Stimulated activated CD8-positive, alpha-beta memory T cell treated with anti-CD3 and anti-CD28 coated beads, Interleukin-4, amount 100 ng/mL, for 24 hours (primary cell): ENCODE measurements around the gene TNK2.
"Not testable (repeated sequence)": the region's sequence is repeated elsewhere in the genome, so short reads cannot be mapped to it uniquely, and the experiment has no call there.

Experiments
- DNase-seq: peaks from one replicate; pipeline ENCODE4 v3.0.0-alpha.2; 2020; ENCODE audit warnings: low read depth

TNK2 gene

DNA sequence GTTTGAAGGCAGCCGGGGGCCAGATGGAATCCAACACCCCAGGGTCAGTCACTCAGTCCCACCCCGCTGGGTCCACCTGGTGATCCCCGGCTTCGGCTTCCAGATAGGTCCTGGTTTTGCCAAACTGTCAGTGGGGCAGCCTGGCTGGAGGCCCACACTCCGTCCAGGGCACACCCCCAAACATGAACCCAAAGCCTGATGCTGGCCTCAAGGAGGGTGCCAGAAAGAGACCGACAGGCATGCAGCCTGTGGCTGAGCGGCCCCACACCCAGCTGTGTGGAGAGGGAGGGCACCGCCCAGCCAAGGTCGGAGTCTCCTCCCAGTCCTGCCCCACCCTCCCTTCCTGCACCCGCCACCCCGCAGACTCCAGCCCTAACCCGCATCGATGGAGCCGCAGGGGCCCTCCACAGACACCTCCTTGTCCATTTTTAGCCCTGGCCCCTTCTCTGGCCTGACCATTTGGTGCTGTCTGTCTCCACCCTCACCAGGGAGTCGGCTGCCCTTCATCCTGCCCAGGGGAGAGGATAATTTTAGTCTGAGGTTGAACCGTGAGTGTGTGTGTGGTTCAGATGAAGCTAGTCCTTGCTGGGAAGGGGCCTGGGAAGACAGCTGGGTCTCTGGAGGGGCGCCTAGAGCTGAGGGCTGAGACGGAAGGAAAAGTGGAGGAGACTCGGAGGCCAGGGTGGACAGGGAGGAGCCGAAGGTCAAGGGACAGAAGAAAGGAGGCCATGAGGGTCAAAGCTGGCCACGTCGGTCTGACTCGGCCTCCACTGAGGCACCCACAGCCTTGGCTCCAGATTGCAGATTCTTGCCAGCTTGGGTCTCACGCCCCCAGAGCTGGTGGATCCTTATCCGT is 23.1 kb downstream of the TNK2 start:
- DNase-seq, result no peak

DNA sequence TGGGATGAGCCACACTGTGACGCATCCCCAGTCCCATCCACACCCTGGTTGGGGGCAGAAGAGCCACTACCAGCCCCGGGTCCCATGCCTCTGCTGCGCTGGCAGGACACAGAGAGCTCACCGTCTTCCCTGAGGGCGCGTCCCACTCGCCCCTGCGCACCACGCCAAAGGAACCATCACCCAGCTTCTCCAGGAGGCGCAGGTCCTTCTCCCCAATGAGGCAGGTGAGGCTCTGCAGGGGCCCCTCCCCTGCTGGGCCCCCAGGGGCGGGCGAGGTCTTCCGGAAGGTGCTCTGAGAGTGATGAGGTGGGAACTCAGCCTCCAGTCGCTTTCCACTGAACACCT is 23.7 kb downstream of the TNK2 start:
- DNase-seq, result no peak

DNA sequence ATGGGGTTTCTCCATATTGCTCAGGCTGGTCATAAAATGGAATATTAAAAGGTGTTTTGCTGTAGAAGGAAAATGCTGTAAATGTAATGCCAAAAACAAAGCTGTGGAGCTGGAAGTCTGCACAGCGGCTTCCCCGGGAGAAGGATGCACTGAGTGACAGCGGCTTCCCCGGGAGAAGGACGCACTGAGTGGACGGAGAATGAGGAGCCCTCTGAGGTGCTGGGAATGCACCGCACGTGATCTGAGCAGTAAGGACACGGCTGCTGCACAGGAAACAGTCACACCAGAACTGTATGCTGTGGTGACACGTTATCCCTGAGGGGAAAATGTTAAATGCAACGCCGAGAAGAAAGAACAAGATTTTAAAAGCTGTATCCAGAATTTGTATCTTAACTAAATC is 24.6 kb downstream of the TNK2 start:
- DNase-seq, result no peak

- DNase-seq, result no peak
Observed at GRCh38 chr3:195883160-195883559, 25.2 kb downstream of the TNK2 start.

DNA sequence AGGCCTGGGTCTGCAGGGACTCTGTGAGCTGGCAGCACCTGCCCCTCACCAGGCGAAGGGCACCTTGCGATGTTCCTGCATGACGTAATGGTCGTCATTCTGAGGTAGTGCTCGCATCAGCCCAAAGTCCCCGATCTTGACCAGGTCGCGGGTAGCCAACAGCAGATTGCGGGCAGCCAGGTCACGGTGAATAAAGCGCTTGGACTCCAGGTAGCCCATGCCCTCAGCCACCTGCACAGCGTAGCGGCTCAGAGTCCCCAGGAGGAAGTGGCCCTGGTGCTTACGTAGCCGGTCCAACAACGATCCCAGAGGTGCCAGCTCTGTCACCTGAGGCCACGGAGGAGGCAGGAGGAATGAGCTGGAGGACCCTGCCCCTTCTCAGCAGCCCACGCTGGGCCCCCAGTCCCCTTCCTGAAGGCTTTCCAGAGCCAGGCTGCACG is 26.3 kb downstream of the TNK2 start:
- DNase-seq, result no peak

GRCh38 chr3:195881276-195881988 is 26.9 kb downstream of the TNK2 start:
- DNase-seq, result no peak

- DNase-seq, result no peak
Observed at GRCh38 chr3:195880037-195880431, 28.3 kb downstream of the TNK2 start.

GRCh38 chr3:195879416-195880036 is 28.8 kb downstream of the TNK2 start:
- no peak for DNase-seq

DNA sequence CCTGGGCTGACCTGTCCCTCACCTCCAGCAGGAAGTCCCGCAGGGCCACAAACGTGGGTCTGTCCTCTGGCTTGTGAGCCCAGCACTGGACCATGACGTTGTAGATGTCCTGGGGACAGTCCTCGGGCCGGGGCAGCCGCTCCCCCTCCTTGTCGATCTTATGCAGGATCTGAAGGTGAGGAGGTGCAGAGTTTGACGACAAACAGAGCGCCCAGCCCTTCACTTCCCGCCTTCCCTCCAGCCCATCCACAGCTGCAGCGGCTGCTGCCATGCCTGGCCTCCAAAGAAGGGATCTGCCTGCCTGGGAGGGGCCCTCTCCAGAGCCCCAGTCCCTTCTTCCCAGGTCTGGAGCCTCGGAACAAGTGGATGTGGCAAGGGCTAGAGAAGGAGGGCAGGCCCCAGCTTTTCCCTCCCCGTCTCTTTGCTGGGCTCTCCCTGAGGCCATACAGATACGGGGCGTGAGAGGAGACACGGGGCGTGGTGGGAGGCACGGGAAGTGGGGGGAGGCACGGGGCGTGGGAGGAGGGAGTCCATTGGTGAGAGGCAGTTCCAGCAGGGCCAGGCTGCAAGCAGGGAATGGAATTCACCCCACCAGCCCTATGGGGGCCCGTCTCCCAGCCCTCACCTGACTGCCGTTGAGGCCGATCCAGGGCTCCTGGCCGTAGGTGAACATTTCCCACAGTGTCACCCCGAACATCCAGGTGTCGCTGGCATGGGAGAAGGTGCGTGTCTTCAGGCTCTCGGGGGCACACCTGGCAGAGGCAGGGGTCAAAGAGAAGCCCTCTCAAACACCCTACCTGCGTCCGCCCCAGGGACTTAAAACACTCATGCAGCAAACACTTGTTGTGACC is 29.7 kb downstream of the TNK2 start:
- DNase-seq, result no peak

GRCh38 chr3:195877767-195878423 is 30.5 kb downstream of the TNK2 start:
- DNase-seq, result no peak

DNA sequence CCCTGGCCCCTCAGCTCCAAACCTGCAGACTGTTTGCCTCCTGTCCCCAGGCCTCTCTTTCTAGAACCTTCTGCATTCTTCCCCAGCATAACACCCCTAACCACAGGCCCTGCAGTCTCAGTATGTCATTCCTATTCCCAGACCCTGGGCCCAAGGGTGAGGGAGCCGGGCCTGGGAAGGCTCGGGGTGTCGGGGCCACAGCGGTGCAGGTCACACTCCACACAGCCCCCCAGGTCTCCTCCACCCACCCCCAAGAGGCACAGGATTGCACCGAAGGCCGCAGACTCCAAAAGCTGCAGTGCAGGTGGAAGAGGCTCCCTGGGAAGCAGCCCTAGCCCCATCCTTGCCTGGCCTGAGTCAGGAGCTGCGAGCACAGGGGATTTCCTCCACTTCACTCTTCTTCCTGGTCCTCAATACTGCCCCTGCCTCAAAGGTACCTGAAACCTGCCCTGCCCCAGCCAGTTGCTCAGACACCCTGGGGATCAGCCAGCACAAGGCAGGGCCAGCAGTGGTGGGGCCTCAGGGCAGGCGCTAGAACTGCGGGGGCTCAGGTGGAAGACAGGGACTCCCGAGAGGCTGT is 31.1 kb downstream of the TNK2 start:
- no peak for DNase-seq

DNA sequence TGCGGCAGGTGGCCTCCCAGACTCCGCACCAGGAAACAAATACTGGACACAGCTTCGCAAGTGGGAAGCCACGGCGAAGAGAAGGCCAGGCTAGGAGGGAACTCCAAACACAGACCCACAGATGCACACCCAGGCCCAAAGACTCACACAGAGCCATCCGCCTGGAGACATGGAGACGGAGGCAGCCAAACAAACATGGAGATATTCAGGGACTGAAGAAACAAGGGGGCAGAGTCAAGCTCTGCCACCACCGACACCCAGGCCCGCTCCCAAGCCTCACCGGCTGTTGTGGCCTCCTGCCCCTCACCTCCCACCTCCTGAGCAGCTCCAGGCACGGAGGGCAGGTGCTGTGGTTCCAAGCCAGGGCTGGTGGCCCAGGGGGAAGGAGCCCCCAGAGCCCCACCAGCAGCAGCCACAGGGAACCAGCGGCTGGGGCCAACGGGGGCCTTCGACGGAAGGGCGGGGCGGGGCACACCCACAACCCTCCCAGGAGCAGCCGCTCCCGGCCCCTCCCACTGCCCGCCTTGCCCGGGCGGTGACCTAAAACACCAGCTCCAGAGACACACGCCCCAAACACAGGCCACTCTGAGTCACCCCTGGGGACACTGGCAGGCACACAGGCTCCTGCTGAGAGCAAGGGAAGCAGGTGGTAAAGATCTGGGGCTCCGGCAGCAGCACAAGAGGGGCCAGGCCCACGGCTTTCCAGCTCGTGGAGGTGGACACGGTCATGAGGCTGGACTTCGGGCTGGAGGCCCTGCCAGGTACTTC is 31.9 kb downstream of the TNK2 start:
- no peak for DNase-seq

DNA sequence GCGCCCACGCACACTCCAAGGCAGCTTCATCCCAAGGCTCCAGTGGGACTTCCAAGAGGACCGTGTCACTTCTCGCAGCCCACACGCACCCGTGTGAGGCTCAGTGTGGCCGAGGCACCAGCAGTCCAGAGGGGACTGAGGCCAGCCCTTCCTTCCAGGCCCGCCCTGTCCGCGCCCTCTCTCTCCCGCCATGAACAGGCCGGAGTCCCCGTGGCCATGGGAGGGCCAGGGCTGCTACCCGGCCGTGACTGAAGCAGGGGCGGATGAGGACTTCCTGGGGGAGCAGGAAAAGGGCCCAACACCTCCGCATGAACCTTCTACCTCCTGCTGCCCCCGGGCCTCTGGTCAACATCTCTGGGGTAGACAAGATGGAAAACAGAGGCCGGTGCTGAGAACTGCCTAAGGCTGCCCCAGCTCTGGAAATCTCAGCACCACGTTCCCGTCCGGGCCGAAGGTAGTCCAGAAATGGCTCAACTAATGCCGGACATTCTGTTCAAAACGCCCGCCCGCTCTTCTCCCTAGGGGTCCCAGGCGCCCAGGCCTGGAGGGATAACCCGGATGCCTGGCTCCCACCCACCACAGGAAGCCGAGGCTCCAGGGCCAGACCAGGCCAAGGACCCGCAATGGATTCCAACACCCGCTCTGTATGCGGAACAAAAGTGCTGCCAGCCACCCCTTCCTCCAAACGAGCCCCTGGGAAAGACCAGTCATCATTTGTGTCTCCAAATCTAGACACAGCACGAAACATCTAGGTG is 32.7 kb downstream of the TNK2 start:
- DNase-seq, result no peak

DNA sequence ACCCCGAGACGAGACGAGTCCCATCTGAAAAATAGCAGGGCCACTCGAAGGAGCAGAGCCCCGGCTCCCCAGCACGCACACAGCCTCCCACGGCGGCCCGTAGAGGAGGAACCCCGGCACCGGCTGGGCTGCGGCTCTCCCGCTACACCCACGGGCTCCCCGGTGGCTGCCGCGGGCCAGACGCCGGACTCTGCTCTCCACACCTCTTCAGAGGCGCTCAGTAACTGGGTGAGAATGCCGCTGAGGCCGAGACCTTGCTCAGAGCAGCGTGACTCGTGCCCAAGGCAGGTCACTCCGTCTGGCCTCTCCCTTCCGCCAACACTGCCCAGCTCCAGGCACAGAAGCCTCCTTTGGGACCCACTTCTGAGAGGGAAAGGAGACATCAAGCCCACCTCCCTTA is 34.4 kb downstream of the TNK2 start:
- DNase-seq, result no peak

- DNase-seq, result no peak
Observed at GRCh38 chr3:195873281-195873887, 35.0 kb downstream of the TNK2 start.

DNA sequence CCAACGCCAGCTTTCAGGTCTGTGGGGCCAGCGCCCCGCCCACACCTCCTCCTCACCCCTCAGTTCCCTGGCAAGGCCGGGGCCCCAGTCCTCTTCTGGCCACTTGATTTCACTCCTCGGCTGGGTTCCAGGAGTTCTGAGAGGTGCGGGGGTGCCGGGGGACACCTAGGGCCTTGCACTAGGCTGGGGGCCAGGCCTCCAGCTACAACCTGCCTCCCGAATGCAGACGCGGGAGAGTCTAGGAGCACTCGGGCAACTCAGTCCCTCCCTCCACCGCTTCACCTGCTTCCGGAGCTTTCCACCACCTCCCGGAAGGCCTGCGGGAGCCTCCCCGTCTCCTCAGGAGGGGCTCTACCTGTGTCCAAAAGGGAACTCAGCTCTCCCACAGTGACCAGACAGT is 35.6 kb downstream of the TNK2 start:
- no peak for DNase-seq

GRCh38 chr3:195872097-195872496 is 36.3 kb downstream of the TNK2 start:
- no peak for DNase-seq

GRCh38 chr3:195871686-195872085 is 36.7 kb downstream of the TNK2 start:
- DNase-seq, result not testable (repeated sequence)

- DNase-seq, result no peak
Observed at GRCh38 chr3:195870937-195871336, 37.4 kb downstream of the TNK2 start.
